Prostate gland (tissue), 2 donors: ENCODE results near the gene XBP1.

Source experiments
- POLR2A ChIP-seq: fragments of 450-650 bp; IDR thresholded peaks from one replicate; pipeline ENCODE4 v1.6.1; 2016; ENCODE audit warnings: antibody characterized with exemption, mild to moderate bottlenecking
- TF ChIP-seq, protein P1 (sequence below), 4 experiments: fragments of 200-600 bp in 2 of 4; fragments of 450-650 bp in 2 of 4; sonication (generic) in 2 of 4; IDR thresholded peaks; 1 replicate in 3 of 4; 2 replicates in 1 of 4; pipeline ENCODE4 v1.5.1; 2016 to 2019; ENCODE audit warnings: antibody characterized with exemption in 4 of 4, mild to moderate bottlenecking in 2 of 4, moderate library complexity in 2 of 4

DNA sequence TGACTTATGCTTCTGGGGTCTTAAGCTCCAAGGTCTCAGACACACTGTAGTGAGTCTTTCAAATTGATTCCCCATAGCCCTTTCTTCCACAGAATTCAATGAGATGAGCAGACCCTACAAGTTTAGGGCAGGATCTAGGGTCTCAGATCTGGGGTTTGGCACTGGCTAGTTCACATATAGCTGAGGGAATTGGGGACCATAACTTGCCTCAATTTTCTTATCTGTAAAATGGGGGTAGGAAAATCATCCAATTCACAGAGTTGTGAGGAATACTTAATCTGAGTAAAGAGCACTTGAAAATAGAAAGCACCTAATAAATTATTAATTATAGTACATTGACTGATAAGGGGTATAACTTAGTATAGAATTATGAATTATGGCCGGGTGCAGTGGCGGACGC lies 33.7 kb downstream of the XBP1 start:
- TF ChIP-seq, protein P1, sequence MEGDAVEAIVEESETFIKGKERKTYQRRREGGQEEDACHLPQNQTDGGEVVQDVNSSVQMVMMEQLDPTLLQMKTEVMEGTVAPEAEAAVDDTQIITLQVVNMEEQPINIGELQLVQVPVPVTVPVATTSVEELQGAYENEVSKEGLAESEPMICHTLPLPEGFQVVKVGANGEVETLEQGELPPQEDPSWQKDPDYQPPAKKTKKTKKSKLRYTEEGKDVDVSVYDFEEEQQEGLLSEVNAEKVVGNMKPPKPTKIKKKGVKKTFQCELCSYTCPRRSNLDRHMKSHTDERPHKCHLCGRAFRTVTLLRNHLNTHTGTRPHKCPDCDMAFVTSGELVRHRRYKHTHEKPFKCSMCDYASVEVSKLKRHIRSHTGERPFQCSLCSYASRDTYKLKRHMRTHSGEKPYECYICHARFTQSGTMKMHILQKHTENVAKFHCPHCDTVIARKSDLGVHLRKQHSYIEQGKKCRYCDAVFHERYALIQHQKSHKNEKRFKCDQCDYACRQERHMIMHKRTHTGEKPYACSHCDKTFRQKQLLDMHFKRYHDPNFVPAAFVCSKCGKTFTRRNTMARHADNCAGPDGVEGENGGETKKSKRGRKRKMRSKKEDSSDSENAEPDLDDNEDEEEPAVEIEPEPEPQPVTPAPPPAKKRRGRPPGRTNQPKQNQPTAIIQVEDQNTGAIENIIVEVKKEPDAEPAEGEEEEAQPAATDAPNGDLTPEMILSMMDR (IDR thresholded peaks at IDR 0.05) = no peak
- TF ChIP-seq POLR2A = no peak
